Colonic mucosa (tissue), 4 donors: ENCODE measurements around the gene METTL24. TPM values are rescaled to one million over a fixed set of nuclear protein-coding genes. Genes with fewer than 3 reads are reported as not detected.

Source experiments
- DNase-seq: peaks from one replicate; pipeline ENCODE4 v3.0.0-alpha.2; 2020
- H3K27ac ChIP-seq: fragments of 200-600 bp; one replicate; pipeline ENCODE4 v1.8.0; 2021
- H3K27me3 ChIP-seq: fragments of 200-600 bp; one replicate; pipeline ENCODE4 v1.8.0; 2021
- H3K36me3 ChIP-seq: fragments of 200-600 bp; one replicate; pipeline ENCODE4 v1.8.0; 2021
- H3K4me1 ChIP-seq: fragments of 200-600 bp; one replicate; pipeline ENCODE4 v1.8.0; 2021; ENCODE audit warnings: mild to moderate bottlenecking
- H3K4me3 ChIP-seq: fragments of 200-600 bp; one replicate; pipeline ENCODE4 v1.8.0; 2021
- H3K9ac ChIP-seq, 2 donors: one replicate each; pipeline ENCODE4 v1.7.0; 2013; ENCODE audit warnings: control low read depth in 2 of 2, low read depth in 2 of 2, low read length in 2 of 2
- H3K9me3 ChIP-seq: fragments of 200-600 bp; one replicate; pipeline ENCODE4 v1.8.0; 2021
- intact Hi-C: fragments of 100-400 bp; cut with DNase I; formaldehyde crosslinking; loops from one replicate; pipeline ENCODE4 v1.14.1; 2022
- total RNA-seq, 2 donors: library from RNA; stranded (reverse); fragmentation: NEBNext Ultra II Directional in 1 of 2; extraction: Animal tissue kit (Norgen Biotek cat#: 25700) in 1 of 2; gene quantifications; one replicate each; pipeline ENCODE4 v1.2.1, GENCODE V29; 2021
- TF ChIP-seq, protein P1 (sequence below): fragments of 200-600 bp; IDR thresholded peaks from one replicate; pipeline ENCODE4 v1.8.0; 2022; ENCODE audit warnings: antibody characterized with exemption, mild to moderate bottlenecking
- donor health status: healthy.
- donor health status: DM: no; HTN: no; CAD: no.
- donor health status: DM: no; HTN: no; CAD: no.

The METTL24 gene
- total RNA-seq, 2 donors from 2014 or later = 0.54 to 3.5 TPM

DNA sequence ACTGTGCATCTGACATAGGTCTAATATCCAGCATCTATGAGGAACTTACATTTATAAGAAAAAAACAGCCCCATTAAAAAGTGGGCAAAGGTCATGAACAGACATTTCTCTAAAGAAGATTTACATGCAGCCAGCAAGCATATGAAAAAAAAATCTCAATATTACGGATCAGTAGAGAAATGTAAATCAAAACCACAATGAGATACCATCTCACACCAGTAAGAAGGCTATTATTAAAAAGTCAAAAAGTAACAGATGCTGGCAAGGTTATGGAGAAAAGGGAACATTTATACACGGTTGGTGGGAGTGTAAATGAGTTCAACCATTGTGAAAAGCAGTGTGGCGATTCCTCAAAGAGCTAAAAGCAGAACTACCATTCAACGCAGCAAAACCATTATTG, 13.1 kb downstream of the METTL24 start:
- intact Hi-C loops = no loop called here
- no peak overlapping the region for H3K27ac ChIP-seq
- TF ChIP-seq, protein P1, sequence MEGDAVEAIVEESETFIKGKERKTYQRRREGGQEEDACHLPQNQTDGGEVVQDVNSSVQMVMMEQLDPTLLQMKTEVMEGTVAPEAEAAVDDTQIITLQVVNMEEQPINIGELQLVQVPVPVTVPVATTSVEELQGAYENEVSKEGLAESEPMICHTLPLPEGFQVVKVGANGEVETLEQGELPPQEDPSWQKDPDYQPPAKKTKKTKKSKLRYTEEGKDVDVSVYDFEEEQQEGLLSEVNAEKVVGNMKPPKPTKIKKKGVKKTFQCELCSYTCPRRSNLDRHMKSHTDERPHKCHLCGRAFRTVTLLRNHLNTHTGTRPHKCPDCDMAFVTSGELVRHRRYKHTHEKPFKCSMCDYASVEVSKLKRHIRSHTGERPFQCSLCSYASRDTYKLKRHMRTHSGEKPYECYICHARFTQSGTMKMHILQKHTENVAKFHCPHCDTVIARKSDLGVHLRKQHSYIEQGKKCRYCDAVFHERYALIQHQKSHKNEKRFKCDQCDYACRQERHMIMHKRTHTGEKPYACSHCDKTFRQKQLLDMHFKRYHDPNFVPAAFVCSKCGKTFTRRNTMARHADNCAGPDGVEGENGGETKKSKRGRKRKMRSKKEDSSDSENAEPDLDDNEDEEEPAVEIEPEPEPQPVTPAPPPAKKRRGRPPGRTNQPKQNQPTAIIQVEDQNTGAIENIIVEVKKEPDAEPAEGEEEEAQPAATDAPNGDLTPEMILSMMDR = no peak

DNA sequence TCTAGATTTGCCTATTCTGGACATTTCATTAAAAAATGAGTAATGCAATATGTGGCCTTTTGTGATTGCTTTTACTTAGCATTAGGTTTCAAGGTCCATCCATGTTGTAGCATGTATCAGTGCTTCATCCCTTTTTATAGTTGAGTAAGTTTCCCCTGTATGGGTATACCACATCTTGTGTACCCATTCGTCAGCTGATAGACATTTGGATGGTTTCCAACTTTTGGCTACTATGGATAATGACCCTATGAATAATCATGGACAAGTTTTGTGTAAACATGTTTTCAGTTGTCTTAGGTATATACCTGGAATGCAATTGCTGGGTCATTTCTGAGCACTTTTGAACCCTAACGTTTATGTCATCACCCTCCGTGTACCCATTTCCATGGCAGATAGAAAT, 15.4 kb downstream of the METTL24 start:
- no peak for DNase-seq
- TF ChIP-seq, protein P1 = no peak
- intact Hi-C loops = no loop called here
- H3K27me3 ChIP-seq = no peaks in the 10 kb centered on the region
- no peaks in the 10 kb centered on the region for H3K4me1 ChIP-seq
- no peaks in the 10 kb centered on the region for H3K9me3 ChIP-seq
- no peaks in the 10 kb centered on the region for H3K36me3 ChIP-seq
- H3K9ac ChIP-seq = no peak overlapping the region
- H3K27ac ChIP-seq = no peak overlapping the region
- H3K4me3 ChIP-seq = no peak overlapping the region

More for the DNA sequence above, 13.1 kb downstream of the METTL24 start:
- no peaks in the 10 kb centered on the region for H3K36me3 ChIP-seq
- no peaks in the 10 kb centered on the region for H3K4me1 ChIP-seq
- H3K4me3 ChIP-seq = no peak overlapping the region
- no peak overlapping the region for H3K9ac ChIP-seq
- H3K27me3 ChIP-seq = no peaks in the 10 kb centered on the region
- DNase-seq = no peak
- H3K9me3 ChIP-seq = no peaks in the 10 kb centered on the region

DNA sequence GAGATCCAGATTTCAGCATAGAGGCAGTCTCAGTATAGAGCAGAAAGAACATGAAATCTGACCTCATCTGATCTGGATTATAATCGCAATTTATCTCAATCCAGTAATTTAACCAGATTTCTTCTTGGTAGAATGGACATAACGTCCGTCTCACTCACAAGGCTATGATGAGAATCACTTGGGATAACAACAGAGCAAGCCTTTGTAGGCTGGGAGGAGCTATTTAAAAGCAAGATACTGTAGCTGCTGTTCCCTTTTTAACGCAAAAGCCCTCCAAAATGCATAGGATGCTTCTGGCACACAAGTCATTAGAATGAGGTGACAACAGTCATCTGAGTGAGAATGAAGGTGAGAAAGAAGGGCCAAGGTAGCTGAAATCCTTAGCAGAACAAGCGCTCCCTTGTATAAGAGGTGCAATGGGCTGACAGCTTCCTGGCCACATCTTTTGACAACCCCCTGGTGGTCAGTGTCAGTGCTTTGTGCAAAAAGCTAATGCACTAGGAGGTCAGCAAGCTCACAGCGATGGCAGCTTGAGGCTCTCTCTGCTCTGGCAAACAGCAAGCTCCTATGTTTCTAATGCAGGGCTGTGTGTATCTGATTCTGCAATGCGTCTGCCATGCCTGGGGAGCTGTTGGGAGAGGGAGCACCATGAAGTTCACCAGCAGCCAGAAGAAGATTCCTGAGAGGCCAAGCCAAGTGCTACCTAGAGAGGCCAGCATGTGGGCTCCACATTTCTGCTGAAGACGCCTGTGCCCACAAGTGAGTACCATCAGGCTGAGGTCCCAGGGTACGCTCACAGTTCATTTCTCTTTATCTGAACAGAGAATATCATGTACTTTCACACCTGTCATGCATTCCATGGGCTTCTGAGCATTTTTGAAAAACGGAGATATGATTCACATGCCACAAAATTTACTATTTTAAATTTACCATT, 16.2 kb downstream of the METTL24 start:
- no peaks in the 10 kb centered on the region for H3K27me3 ChIP-seq
- no peak overlapping the region for H3K9ac ChIP-seq
- DNase-seq = no peak
- H3K4me1 ChIP-seq = no peaks in the 10 kb centered on the region
- intact Hi-C loops = no loop called here
- H3K27ac ChIP-seq = no peak overlapping the region
- H3K4me3 ChIP-seq = no peak overlapping the region
- TF ChIP-seq, protein P1 = no peak
- H3K36me3 ChIP-seq = no peaks in the 10 kb centered on the region
- no peaks in the 10 kb centered on the region for H3K9me3 ChIP-seq

DNA sequence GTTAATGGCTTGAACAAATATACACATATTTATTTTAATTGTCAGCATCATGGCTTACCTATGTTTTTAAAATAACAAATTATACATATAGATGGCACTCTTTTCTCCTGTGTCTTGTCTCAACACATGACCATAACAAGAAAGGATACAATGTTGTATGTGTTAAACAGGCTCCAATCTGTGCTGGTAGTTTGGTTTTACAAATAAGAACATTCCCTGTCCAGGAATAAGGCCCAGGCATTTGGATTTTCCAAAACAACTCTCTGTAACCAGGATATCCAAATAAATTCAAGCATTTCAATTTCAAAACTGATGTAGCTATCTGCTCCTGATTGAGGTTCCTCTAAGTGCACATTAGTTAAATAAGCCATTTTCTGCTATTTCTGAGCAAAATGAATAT, 17.1 kb downstream of the METTL24 start:
- no peaks in the 10 kb centered on the region for H3K9me3 ChIP-seq
- no peak for DNase-seq
- H3K27me3 ChIP-seq = no peaks in the 10 kb centered on the region
- TF ChIP-seq, protein P1 = no peak
- no peak overlapping the region for H3K4me3 ChIP-seq
- no peaks in the 10 kb centered on the region for H3K4me1 ChIP-seq
- no peak overlapping the region for H3K9ac ChIP-seq
- no peak overlapping the region for H3K27ac ChIP-seq
- intact Hi-C loops = no loop called here
- no peaks in the 10 kb centered on the region for H3K36me3 ChIP-seq

DNA sequence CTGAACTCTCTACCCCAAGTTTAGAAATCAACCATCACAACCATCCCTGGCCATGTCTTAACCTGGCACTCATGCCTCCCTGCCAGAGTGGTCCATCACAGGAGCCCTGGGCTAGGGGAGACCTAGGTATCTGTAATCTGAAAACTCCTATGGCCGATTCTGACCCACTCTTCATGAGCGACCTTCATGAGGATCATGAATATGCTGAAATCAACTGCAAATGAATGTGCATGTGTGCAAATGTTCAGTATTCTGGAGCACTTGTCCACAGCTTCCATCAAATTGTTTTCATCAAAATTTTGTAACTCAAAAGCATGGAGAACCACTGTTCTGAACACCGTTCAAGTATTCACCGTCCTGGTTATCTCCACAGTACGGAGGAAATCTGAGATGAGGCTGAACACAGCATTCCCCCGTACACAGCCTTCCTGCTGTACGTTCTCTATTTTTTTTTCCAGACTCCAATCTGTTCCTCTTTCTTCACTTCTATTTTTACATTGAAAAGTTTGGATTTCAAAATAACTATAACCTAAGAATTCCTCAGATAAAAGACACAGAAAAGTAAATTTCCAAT, 17.7 kb downstream of the METTL24 start:
- intact Hi-C loops = no loop called here
- Histone ChIP-seq H3K4me3 (no peak overlapping the region), H3K9me3 (no peaks in the 10 kb centered on the region), H3K27ac (no peak overlapping the region), H3K4me1 (no peaks in the 10 kb centered on the region), H3K36me3 (no peaks in the 10 kb centered on the region), H3K9ac (no peak overlapping the region), H3K27me3 (no peaks in the 10 kb centered on the region)
- TF ChIP-seq, protein P1 = no peak
- no peak for DNase-seq
